Measurements from ENCODE around the gene ARL8B. TPM values are rescaled to one million over a fixed set of nuclear protein-coding genes. Genes with fewer than 3 reads are reported as not detected.

The ARL8B gene
- total RNA-seq, 1 experiment from 2014 or later = 28.3 TPM

DNA sequence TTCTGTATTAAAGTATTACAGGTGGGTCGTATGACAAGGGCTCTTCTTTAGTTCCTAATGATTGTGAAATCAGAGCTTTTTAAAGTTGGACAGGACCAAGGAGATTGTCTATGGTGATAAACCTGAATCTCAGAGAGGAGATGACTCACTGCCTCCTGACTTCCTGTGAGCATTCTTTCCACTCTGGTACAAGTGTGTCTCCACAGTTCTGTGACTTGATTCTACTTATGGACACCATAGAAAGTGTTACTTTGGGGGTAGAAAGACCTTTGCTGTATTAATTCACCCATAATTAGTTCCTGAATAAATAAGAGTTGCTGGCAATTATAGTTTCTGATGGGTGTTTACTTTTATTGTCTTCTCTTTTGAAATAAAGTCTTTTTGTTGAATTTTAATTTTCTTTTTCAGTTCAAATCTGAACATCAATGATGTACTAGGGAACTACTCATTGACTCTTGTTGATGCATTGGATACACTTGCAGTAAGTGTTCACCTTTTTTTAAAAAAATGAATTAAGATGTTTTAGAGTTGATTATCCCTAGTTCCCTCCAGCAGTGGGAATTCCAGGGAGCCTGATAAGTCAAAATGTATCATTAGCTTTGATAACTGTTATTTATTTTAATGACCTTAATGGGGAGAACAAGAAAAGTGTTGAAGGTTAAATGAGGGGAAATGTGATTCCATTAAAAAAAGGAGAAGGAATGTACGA lies 72.9 kb downstream of the ARL8B start:
- Mint-ChIP-seq H3K4me1 (peaks cover 67% of the 10 kb centered on the region), H3K27me3 (ENCODE audit: low read depth) (no peaks in the 10 kb centered on the region), H3K4me3 (no peak overlapping the region), H3K36me3 (peaks cover 23% of the 10 kb centered on the region), H3K27ac (no peak overlapping the region), H3K9me3 (no peaks in the 10 kb centered on the region)
- DNase-seq (ENCODE audit: low spot score) (no peak), ATAC-seq (no peak)
- no peak for TF ChIP-seq ZNF138 (CRISPR knock-in tag; conservative IDR thresholded peaks at IDR 0.05)
- no peak for TF ChIP-seq CREM (CRISPR knock-in tag; IDR thresholded peaks at IDR 0.05)
- TF ChIP-seq ATF1 (CRISPR knock-in tag; IDR thresholded peaks at IDR 0.05) = no peak
- TF ChIP-seq TCF7 (CRISPR knock-in tag; IDR thresholded peaks at IDR 0.05; ENCODE audit: low read depth) = no peak
- TF ChIP-seq, protein P1, sequence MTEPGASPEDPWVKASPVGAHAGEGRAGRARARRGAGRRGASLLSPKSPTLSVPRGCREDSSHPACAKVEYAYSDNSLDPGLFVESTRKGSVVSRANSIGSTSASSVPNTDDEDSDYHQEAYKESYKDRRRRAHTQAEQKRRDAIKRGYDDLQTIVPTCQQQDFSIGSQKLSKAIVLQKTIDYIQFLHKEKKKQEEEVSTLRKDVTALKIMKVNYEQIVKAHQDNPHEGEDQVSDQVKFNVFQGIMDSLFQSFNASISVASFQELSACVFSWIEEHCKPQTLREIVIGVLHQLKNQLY (CRISPR knock-in tag; IDR thresholded peaks at IDR 0.05) = no peak
- TF ChIP-seq PRDM15 (CRISPR knock-in tag; IDR thresholded peaks at IDR 0.05) = no peak
- CTCF ChIA-PET = no interaction called here
- POLR2A ChIA-PET = interaction anchor here (0.7 kb wide), 1 partner anchor 24 kb away, joined by 3 read pairs; no protein-coding TSS in a partner anchor

- no peak; the same call in 1 of the 2 replicates for ATAC-seq
- H3K4me3 Mint-ChIP-seq = no peak overlapping the region
- peaks cover 24% of the 10 kb centered on the region for H3K36me3 Mint-ChIP-seq
- H3K27ac Mint-ChIP-seq = no peak overlapping the region
- ChIA-PET POLR2A (interaction anchor here (0.7 kb wide), 1 partner anchor 24 kb away, joined by 3 read pairs; no protein-coding TSS in a partner anchor), CTCF (interaction anchor here (1.6 kb wide), 1 partner anchor 17 kb away, joined by 5 read pairs; no protein-coding TSS in a partner anchor)
- TF ChIP-seq ZBTB43 (CRISPR knock-in tag; IDR thresholded peaks at IDR 0.05) (no peak), GRHL2 (CRISPR knock-in tag; IDR thresholded peaks at IDR 0.05; ENCODE audit: insufficient replicate concordance, severe bottlenecking) (no peak), ETV6 (CRISPR knock-in tag; IDR thresholded peaks at IDR 0.05) (no peak), JAZF1 (CRISPR knock-in tag; IDR thresholded peaks at IDR 0.05) (no peak), MXD4 (CRISPR knock-in tag; IDR thresholded peaks at IDR 0.05; ENCODE audit: borderline replicate concordance) (no peak), GABPB1 (CRISPR knock-in tag; IDR thresholded peaks at IDR 0.05) (no peak), ZNF232 (CRISPR knock-in tag; IDR thresholded peaks at IDR 0.05) (no peak), ZNF416 (CRISPR knock-in tag; IDR thresholded peaks at IDR 0.05) (no peak), TCF7 (CRISPR knock-in tag; IDR thresholded peaks at IDR 0.05; ENCODE audit: low read depth) (no peak), MAX (CRISPR knock-in tag; IDR thresholded peaks at IDR 0.05) (no peak), SMAD4 (CRISPR knock-in tag; IDR thresholded peaks at IDR 0.05) (no peak)
- TF ChIP-seq, protein P2, sequence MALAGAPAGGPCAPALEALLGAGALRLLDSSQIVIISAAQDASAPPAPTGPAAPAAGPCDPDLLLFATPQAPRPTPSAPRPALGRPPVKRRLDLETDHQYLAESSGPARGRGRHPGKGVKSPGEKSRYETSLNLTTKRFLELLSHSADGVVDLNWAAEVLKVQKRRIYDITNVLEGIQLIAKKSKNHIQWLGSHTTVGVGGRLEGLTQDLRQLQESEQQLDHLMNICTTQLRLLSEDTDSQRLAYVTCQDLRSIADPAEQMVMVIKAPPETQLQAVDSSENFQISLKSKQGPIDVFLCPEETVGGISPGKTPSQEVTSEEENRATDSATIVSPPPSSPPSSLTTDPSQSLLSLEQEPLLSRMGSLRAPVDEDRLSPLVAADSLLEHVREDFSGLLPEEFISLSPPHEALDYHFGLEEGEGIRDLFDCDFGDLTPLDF (CRISPR knock-in tag; IDR thresholded peaks at IDR 0.05) = no peak
- TF ChIP-seq, protein P3, sequence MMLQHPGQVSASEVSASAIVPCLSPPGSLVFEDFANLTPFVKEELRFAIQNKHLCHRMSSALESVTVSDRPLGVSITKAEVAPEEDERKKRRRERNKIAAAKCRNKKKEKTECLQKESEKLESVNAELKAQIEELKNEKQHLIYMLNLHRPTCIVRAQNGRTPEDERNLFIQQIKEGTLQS (CRISPR knock-in tag; conservative IDR thresholded peaks at IDR 0.05) = no peak
- TF ChIP-seq, protein P4, sequence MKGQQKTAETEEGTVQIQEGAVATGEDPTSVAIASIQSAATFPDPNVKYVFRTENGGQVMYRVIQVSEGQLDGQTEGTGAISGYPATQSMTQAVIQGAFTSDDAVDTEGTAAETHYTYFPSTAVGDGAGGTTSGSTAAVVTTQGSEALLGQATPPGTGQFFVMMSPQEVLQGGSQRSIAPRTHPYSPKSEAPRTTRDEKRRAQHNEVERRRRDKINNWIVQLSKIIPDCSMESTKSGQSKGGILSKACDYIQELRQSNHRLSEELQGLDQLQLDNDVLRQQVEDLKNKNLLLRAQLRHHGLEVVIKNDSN (CRISPR knock-in tag; IDR thresholded peaks at IDR 0.05) = no peak
- H3K4me1 Mint-ChIP-seq = peaks cover 61% of the 10 kb centered on the region
- DNase-seq (ENCODE audit: low spot score) = no peak
- H3K27me3 Mint-ChIP-seq (ENCODE audit: low read depth) = no peaks in the 10 kb centered on the region
- H3K9me3 Mint-ChIP-seq = no peaks in the 10 kb centered on the region
These were observed 73.5 kb downstream of the ARL8B start for GRCh38 chr3:5195605-5196004.
